ENCODE results near the gene ZNF574.

The ZNF574 gene

GRCh38 chr19:42089772-42090171 lies 13.8 kb downstream of the ZNF574 start:
- H3K4me1 ChIP-seq (ENCODE audit: low read length): peaks cover 27% of the 10 kb centered on the region
- H3K36me3 ChIP-seq (replicated peaks; ENCODE audit: low read depth, low read length): peaks cover 32% of the 10 kb centered on the region
- H3K27ac ChIP-seq (ENCODE audit: low read length): no peak overlapping the region
- H4K20me1 ChIP-seq (ENCODE audit: insufficient read depth, low read length): peaks cover 50% of the 10 kb centered on the region
- no peak overlapping the region for H3K9ac ChIP-seq (ENCODE audit: low read length)
- no peak overlapping the region for H2AFZ ChIP-seq (ENCODE audit: low read depth, low read length)
- no peak overlapping the region for H3K4me2 ChIP-seq (ENCODE audit: low read length)
- H3K9me3 ChIP-seq (ENCODE audit: insufficient read depth, low read length): no peaks in the 10 kb centered on the region
- no peak overlapping the region for H3K4me3 ChIP-seq (ENCODE audit: low read length)
- TF ChIP-seq EZH2phosphoT487 (IDR thresholded peaks at IDR 0.05; ENCODE audit: low read depth) (no peak), CTCF (IDR thresholded peaks at IDR 0.05; ENCODE audit: low read depth, low read length) (no peak)
- no peaks in the 10 kb centered on the region for H3K79me2 ChIP-seq (ENCODE audit: low read length)
- no peaks in the 10 kb centered on the region for H3K27me3 ChIP-seq (ENCODE audit: low read depth, low read length)

GRCh38 chr19:42090672-42091071 lies 14.7 kb downstream of the ZNF574 start:
- peaks cover 54% of the 10 kb centered on the region for H4K20me1 ChIP-seq (ENCODE audit: insufficient read depth, low read length)
- no peaks in the 10 kb centered on the region for H3K79me2 ChIP-seq (ENCODE audit: low read length)
- H2AFZ ChIP-seq (ENCODE audit: low read depth, low read length): no peak overlapping the region
- no peak for TF ChIP-seq CTCF (IDR thresholded peaks at IDR 0.05; ENCODE audit: low read depth, low read length)
- no peak for TF ChIP-seq EZH2phosphoT487 (IDR thresholded peaks at IDR 0.05; ENCODE audit: low read depth)
- peaks cover 41% of the 10 kb centered on the region for H3K36me3 ChIP-seq (replicated peaks; ENCODE audit: low read depth, low read length)
- H3K9ac ChIP-seq (ENCODE audit: low read length): no peak overlapping the region
- no peaks in the 10 kb centered on the region for H3K9me3 ChIP-seq (ENCODE audit: insufficient read depth, low read length)
- H3K4me2 ChIP-seq (ENCODE audit: low read length): no peak overlapping the region
- no peaks in the 10 kb centered on the region for H3K27me3 ChIP-seq (ENCODE audit: low read depth, low read length)
- H3K4me3 ChIP-seq (ENCODE audit: low read length): no peak overlapping the region
- H3K27ac ChIP-seq (ENCODE audit: low read length): 0 out of 2 replicates have a peak overlapping the region, but pooled peaks have one; percentile 6
- H3K4me1 ChIP-seq (ENCODE audit: low read length): peaks cover 27% of the 10 kb centered on the region

- Histone ChIP-seq H2AFZ (ENCODE audit: low read depth, low read length) (no peak overlapping the region), H3K9ac (ENCODE audit: low read length) (no peak overlapping the region)
- TF ChIP-seq CTCF (IDR thresholded peaks at IDR 0.05; ENCODE audit: low read depth, low read length) (no peak), EZH2phosphoT487 (IDR thresholded peaks at IDR 0.05; ENCODE audit: low read depth) (no peak)
Observed at GRCh38 chr19:42091300-42091699, 15.3 kb downstream of the ZNF574 start.

GRCh38 chr19:42091742-42092141 lies 15.8 kb downstream of the ZNF574 start:
- Histone ChIP-seq H3K9me3 (ENCODE audit: insufficient read depth, low read length) (no peaks in the 10 kb centered on the region), H3K27me3 (ENCODE audit: low read depth, low read length) (no peaks in the 10 kb centered on the region), H3K4me3 (ENCODE audit: low read length) (no peak overlapping the region), H3K36me3 (replicated peaks; ENCODE audit: low read depth, low read length) (peaks cover 51% of the 10 kb centered on the region), H3K4me2 (ENCODE audit: low read length) (no peak overlapping the region), H2AFZ (ENCODE audit: low read depth, low read length) (no peak overlapping the region), H4K20me1 (ENCODE audit: insufficient read depth, low read length) (peaks cover 58% of the 10 kb centered on the region), H3K9ac (ENCODE audit: low read length) (no peak overlapping the region), H3K27ac (ENCODE audit: low read length) (no peak overlapping the region), H3K79me2 (ENCODE audit: low read length) (0 out of 2 replicates have a peak, but pooled peaks cover 3% of the 10 kb centered on the region), H3K4me1 (ENCODE audit: low read length) (peaks cover 21% of the 10 kb centered on the region)
- TF ChIP-seq EZH2phosphoT487 (IDR thresholded peaks at IDR 0.05; ENCODE audit: low read depth) (no peak), CTCF (IDR thresholded peaks at IDR 0.05; ENCODE audit: low read depth, low read length) (no peak)

More at GRCh38 chr19:42091300-42091699, 15.3 kb downstream of the ZNF574 start:
- Histone ChIP-seq H3K4me1 (ENCODE audit: low read length) (peaks cover 24% of the 10 kb centered on the region), H3K79me2 (ENCODE audit: low read length) (no peaks in the 10 kb centered on the region), H3K27ac (ENCODE audit: low read length) (no peak overlapping the region), H3K4me2 (ENCODE audit: low read length) (no peak overlapping the region), H3K4me3 (ENCODE audit: low read length) (no peak overlapping the region), H3K27me3 (ENCODE audit: low read depth, low read length) (no peaks in the 10 kb centered on the region), H3K9me3 (ENCODE audit: insufficient read depth, low read length) (no peaks in the 10 kb centered on the region), H3K36me3 (replicated peaks; ENCODE audit: low read depth, low read length) (peaks cover 47% of the 10 kb centered on the region), H4K20me1 (ENCODE audit: insufficient read depth, low read length) (peaks cover 54% of the 10 kb centered on the region)
